CD14-positive monocyte (primary cell): ENCODE measurements around the gene OARD1. TPM values are rescaled to one million over a fixed set of nuclear protein-coding genes. Genes with fewer than 3 reads are reported as not detected.

Experiments used
- DNase-seq, 3 donors: peaks; one replicate each; pipeline ENCODE4 v3.0.0-alpha.2; 2011 to 2022
- H2AFZ ChIP-seq: 2 replicates; pipeline ENCODE4 v1.6.0; 2012; ENCODE audit warnings: mild to moderate bottlenecking, low read depth, low read length, inconsistent platforms; ENCODE audit not compliant: insufficient read depth, poor library complexity, severe bottlenecking
- H3K27ac ChIP-seq, 2 donors: 1 replicate in 1 of 2; 2 replicates in 1 of 2; pipeline ENCODE4 v1.5.1; 2012 to 2013; ENCODE audit warnings: low read length in 2 of 2, control low read depth in 1 of 2, inconsistent platforms in 1 of 2, low read depth in 1 of 2, mild to moderate bottlenecking in 1 of 2
- H3K27me3 ChIP-seq, 2 donors: one replicate each; pipeline versions ENCODE4 v1.6.0 to v1.6.1; 2011 to 2013; ENCODE audit warnings: low read length in 2 of 2; ENCODE audit not compliant: control insufficient read depth in 2 of 2, insufficient read depth in 2 of 2
- H3K36me3 ChIP-seq, 2 donors: replicated peaks in 1 of 2; 1 replicate in 1 of 2; 2 replicates in 1 of 2; pipeline versions ENCODE4 v1.5.1 to v1.6.1; 2012 to 2013; ENCODE audit warnings: low read length in 2 of 2, control low read depth in 1 of 2, inconsistent platforms in 1 of 2, mild to moderate bottlenecking in 1 of 2; ENCODE audit not compliant: insufficient read depth in 2 of 2, control insufficient read depth in 1 of 2
- H3K4me1 ChIP-seq, 2 donors: 1 replicate in 1 of 2; 2 replicates in 1 of 2; pipeline versions ENCODE4 v1.5.1 to v1.6.1; 2012 to 2013; ENCODE audit warnings: low read length in 2 of 2, control low read depth in 1 of 2, inconsistent platforms in 1 of 2, mild to moderate bottlenecking in 1 of 2, moderate library complexity in 1 of 2; ENCODE audit not compliant: insufficient read depth in 2 of 2, control insufficient read depth in 1 of 2
- H3K4me2 ChIP-seq: replicated peaks from 2 replicates; pipeline ENCODE3; 2012; ENCODE audit warnings: low read length, moderate library complexity, mild to moderate bottlenecking; ENCODE audit not compliant: poor library complexity, severe bottlenecking; ENCODE audit errors: extremely low read depth
- H3K4me3 ChIP-seq, 3 experiments: fragments of 200-600 bp in 1 of 3; sonication (generic) in 1 of 3; replicated peaks in 1 of 3; 1 replicate in 2 of 3; 2 replicates in 1 of 3; pipeline ENCODE4 v1.5.1; 2011 to 2013; ENCODE audit warnings: low read length in 3 of 3, mild to moderate bottlenecking in 3 of 3, control low read depth in 2 of 3, low read depth in 2 of 3, inconsistent platforms in 1 of 3, moderate library complexity in 1 of 3
- H3K79me2 ChIP-seq: 2 replicates; pipeline ENCODE4 v1.6.0; 2012; ENCODE audit warnings: mild to moderate bottlenecking, control low read depth, inconsistent platforms, low read length, moderate library complexity; ENCODE audit not compliant: insufficient read depth
- H3K9ac ChIP-seq: 2 replicates; pipeline ENCODE4 v1.6.0; 2017; ENCODE audit warnings: low read length, mild to moderate bottlenecking; ENCODE audit not compliant: insufficient read depth, poor library complexity, severe bottlenecking
- H3K9me3 ChIP-seq, 2 donors: replicated peaks in 1 of 2; 1 replicate in 1 of 2; 2 replicates in 1 of 2; pipeline versions ENCODE4 v1.5.1 to v1.6.1; 2012 to 2013; ENCODE audit warnings: low read length in 2 of 2, control low read depth in 1 of 2; ENCODE audit not compliant: control insufficient read depth in 1 of 2, insufficient read depth in 1 of 2
- H4K20me1 ChIP-seq: 2 replicates; pipeline ENCODE4 v1.6.0; 2012; ENCODE audit warnings: mild to moderate bottlenecking, low read length, control low read depth, moderate library complexity; ENCODE audit not compliant: insufficient read depth
- H3K27ac Mint-ChIP-seq, 7 donors: one replicate each; pipeline ENCODE4 v1.8.0; 2020; ENCODE audit warnings: mild to moderate bottlenecking in 7 of 7, mixed read lengths in 7 of 7, moderate library complexity in 6 of 7, inconsistent platforms in 2 of 7
- H3K27me3 Mint-ChIP-seq, 3 donors: one replicate each; pipeline ENCODE4 v1.8.0; 2021 to 2022; ENCODE audit warnings: low read depth in 3 of 3, mild to moderate bottlenecking in 3 of 3, mixed read lengths in 3 of 3, moderate library complexity in 3 of 3, inconsistent platforms in 1 of 3
- H3K36me3 Mint-ChIP-seq, 2 donors: one replicate each; pipeline ENCODE4 v1.8.0; 2020; ENCODE audit warnings: mixed read lengths in 2 of 2, inconsistent platforms in 1 of 2, mild to moderate bottlenecking in 1 of 2
- H3K4me1 Mint-ChIP-seq: one replicate; pipeline ENCODE4 v1.8.0; 2020; ENCODE audit warnings: mild to moderate bottlenecking, mixed read lengths
- H3K4me3 Mint-ChIP-seq, 2 donors: one replicate each; pipeline ENCODE4 v1.8.0; 2020; ENCODE audit warnings: mild to moderate bottlenecking in 2 of 2, mixed read lengths in 2 of 2, moderate library complexity in 1 of 2
- H3K9me3 Mint-ChIP-seq, 7 donors: one replicate each; pipeline ENCODE4 v1.8.0; 2020 to 2022; ENCODE audit warnings: mixed read lengths in 7 of 7, mild to moderate bottlenecking in 6 of 7, moderate library complexity in 6 of 7, inconsistent platforms in 2 of 7
- CTCF ChIP-seq: fragments of 200-600 bp; IDR thresholded peaks from one replicate; pipeline ENCODE4 v1.8.0; 2022; ENCODE audit warnings: antibody characterized with exemption, mild to moderate bottlenecking
- WGBS: methylation state at CpG from one replicate; pipeline ENCODE4 v1.1.5; 2013; ENCODE audit warnings: missing lambda C conversion rate; ENCODE audit not compliant: insufficient coverage; 5-methylcytosine and 5-hydroxymethylcytosine counted together
- intact Hi-C, 2 donors: fragments of 100-400 bp; cut with micrococcal nuclease; formaldehyde crosslinking; loops; one replicate each; pipeline versions ENCODE4 v1.15.0 to v1.15.1; 2023
- polyA plus RNA-seq, 3 donors: library from polyadenylated mRNA; depleted of rRNA in 1 of 3; unstranded in 2 of 3; stranded (reverse) in 1 of 3; fragments of 300-500 nt in 2 of 3; fragments of >200 nt in 1 of 3; fragmentation: Illumina TruSeq in 2 of 3; gene quantifications; 1 replicate in 2 of 3; 2 replicates in 1 of 3; pipeline ENCODE4 v1.2.3, GENCODE V29; 2012 to 2021

Gene OARD1
- polyA plus RNA-seq, 3 donors = 6.5 to 23.6 (median 16.8) TPM

DNA sequence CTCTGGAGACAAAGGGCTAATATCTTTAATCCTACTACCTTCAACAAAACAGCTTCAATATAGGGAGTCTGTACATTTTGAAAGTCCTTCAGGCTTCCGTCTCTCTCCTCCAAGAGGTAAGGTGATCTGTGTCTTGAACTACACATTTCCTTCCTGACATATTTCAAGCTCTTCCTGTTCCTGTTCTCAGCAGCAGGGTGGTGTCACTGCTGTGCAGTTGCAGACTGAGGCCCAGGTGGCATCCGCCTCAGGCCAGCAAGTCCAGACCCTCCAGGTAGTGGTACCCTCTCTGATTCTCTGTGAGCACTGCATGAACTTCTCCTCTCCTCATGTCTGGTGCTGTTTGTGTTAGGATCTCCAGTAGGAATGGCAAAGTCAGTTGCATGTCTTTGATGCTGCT, 8.5 kb upstream of the OARD1 start:
- WGBS = no CpG with 5 or more reads among the region's 2 CpGs
- Histone ChIP-seq H3K4me3 (no peak overlapping the region), H3K27me3 (no peaks in the 10 kb centered on the region), H3K79me2 (peaks cover 66% of the 10 kb centered on the region), H4K20me1 (peaks cover 53% of the 10 kb centered on the region), H3K27ac (peak overlapping the region in 1 of 2 donors; percentile 66), H3K9ac (peak overlapping the region; percentile 9), H3K4me2 (no peak overlapping the region), H2AFZ (no peak overlapping the region), H3K4me1 (peaks cover 8 to 9% of the 10 kb centered on the region in 2 donors), H3K36me3 (peaks cover 58 to 77% of the 10 kb centered on the region in 2 donors), H3K9me3 (no peaks in the 10 kb centered on the region)
- Mint-ChIP-seq H3K4me3 (no peak overlapping the region), H3K27me3 (no peaks in the 10 kb centered on the region), H3K27ac (peak overlapping the region in 5 of 7 donors; percentile 8 to 79 (median 64)), H3K9me3 (no peaks in the 10 kb centered on the region), H3K4me1 (peaks cover 15% of the 10 kb centered on the region), H3K36me3 (peaks cover 62 to 64% of the 10 kb centered on the region in 2 donors)
- TF ChIP-seq CTCF = no peak
- DNase-seq = no peak
- intact Hi-C loops = no loop called here

DNA sequence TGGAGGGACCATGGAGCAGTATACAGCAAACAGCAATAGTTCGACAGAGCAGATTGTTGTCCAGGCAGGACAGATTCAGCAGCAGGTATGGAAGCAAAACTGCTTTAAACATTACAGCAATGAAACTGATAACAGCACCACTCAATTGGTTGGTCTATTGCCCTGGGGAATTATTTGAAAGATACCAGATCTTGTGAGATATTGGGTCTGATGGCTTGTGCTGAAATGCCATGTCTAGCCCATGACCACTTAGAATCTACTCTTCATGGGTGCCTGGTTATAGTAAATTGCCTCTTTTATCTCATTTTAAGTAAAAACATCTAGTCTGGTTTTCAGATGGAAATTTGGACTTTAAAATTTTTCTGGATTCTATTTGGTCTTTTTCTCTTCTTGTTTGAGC, 6.9 kb upstream of the OARD1 start:
- Mint-ChIP-seq H3K9me3 (no peaks in the 10 kb centered on the region), H3K27me3 (no peaks in the 10 kb centered on the region), H3K27ac (peak overlapping the region in 1 of 7 donors; percentile 7), H3K4me1 (peaks cover 28% of the 10 kb centered on the region), H3K36me3 (peaks cover 51 to 52% of the 10 kb centered on the region in 2 donors), H3K4me3 (no peak overlapping the region)
- peaks cover 43 to 62% of the 10 kb centered on the region in 2 donors for H3K36me3 ChIP-seq
- no peak overlapping the region for H3K9ac ChIP-seq
- peak overlapping the region in 1 of 2 donors; percentile 27 for H3K27ac ChIP-seq
- peaks cover 57% of the 10 kb centered on the region for H4K20me1 ChIP-seq
- no peak overlapping the region for H3K4me3 ChIP-seq
- no peaks in the 10 kb centered on the region for H3K27me3 ChIP-seq
- no peak overlapping the region for H3K4me2 ChIP-seq
- no peak for DNase-seq
- H3K4me1 ChIP-seq = peaks cover 18 to 24% of the 10 kb centered on the region in 2 donors
- intact Hi-C loops = loop anchor here in 1 of 2 donors (10.0 kb wide), 1 partner anchor 656 kb away; the partner anchor contains the start of gene TFEB
- WGBS = 100% methylated on average over 1 of the region's 1 CpG
- H3K79me2 ChIP-seq = peaks cover 81% of the 10 kb centered on the region
- no peaks in the 10 kb centered on the region for H3K9me3 ChIP-seq
- no peak for TF ChIP-seq CTCF
- H2AFZ ChIP-seq = no peak overlapping the region
